ENCODE results near the gene HMGCR.

DNA sequence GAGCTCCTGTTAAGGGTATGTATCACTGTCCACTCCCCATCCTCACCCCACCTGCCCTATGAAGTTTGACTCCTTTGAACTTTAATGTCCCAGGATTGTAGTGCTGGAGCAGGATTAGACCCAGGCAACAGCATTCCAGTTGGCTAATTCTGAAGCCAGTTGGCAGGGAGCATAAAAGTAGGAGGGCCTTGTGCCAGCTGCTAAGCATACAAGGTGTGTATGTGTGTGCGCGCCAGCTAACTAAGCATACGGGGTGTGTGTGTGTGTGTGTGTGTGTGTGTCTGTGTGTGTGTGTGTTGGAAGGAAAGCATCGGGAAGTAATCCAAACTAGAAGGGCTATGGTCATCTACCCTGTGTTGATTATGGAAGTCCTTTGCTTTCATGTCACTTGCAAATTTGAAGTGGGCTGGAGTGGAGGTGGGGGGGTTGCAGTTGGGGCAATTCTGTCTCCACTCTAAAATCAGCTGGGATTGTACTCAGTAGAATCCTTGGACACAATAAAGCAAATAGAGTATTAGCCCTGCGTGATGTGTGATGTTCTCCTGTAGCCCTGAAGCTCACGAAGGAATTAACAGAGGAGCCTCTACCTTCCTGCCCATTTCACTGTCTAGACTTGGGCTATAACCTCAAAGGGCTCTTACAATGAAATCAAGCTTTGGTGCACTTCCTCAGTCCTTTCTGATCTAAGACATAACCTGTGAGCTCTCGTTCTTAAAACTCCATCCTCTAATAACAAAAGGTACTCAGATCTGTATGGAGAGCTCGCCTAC is 26.9 kb downstream of the HMGCR start:
- TF ChIP-seq EZH2 (IDR thresholded peaks at IDR 0.05; ENCODE audit: borderline replicate concordance) = no peak
- TF ChIP-seq, protein P1, sequence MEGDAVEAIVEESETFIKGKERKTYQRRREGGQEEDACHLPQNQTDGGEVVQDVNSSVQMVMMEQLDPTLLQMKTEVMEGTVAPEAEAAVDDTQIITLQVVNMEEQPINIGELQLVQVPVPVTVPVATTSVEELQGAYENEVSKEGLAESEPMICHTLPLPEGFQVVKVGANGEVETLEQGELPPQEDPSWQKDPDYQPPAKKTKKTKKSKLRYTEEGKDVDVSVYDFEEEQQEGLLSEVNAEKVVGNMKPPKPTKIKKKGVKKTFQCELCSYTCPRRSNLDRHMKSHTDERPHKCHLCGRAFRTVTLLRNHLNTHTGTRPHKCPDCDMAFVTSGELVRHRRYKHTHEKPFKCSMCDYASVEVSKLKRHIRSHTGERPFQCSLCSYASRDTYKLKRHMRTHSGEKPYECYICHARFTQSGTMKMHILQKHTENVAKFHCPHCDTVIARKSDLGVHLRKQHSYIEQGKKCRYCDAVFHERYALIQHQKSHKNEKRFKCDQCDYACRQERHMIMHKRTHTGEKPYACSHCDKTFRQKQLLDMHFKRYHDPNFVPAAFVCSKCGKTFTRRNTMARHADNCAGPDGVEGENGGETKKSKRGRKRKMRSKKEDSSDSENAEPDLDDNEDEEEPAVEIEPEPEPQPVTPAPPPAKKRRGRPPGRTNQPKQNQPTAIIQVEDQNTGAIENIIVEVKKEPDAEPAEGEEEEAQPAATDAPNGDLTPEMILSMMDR (IDR thresholded peaks at IDR 0.05; ENCODE audit: poor library complexity) = no peak
